Measurements from ENCODE around the gene ZNF593OS.

ZNF593OS gene

DNA sequence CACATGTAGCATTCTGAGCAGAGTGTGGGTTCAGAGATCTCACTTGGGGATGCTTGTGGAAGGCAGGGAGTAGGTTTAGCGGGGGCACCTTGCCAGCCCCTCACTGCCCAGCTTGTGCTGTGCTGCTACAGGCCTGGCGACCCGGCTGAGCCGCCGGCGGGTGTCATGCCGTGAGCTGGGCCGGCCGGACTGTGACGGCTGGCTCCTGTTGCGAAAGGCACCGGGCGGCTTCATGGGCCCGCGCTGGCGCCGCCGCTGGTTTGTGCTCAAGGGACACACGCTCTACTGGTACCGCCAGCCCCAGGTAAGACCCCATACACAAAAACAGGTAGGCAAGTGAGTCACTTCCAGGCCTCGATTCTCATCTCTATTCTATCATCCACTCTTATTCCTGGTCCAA lies 13.3 kb upstream of the ZNF593OS start:
- no peak for DNase-seq (ENCODE audit: low read depth in 3 of 3, low spot score in 1 of 3)

DNA sequence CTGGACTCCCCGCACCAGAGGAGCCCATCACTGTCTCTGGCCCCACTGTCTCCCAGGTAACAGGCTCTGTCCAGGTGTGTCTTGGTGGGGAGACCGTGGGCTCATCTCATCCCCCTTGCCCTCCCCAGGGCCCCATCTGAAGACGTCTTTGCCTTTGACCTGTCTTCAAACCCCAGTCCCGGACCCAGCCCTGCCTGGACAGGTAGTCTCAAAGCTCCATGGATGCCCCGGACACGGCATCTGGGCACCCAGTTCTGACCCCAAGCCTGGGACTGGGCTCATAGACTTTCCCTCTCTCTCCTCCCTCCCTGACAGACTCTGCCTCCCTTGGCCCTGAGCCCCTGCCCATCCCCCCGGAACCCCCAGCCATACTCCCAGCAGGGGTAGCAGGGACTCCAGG lies 12.5 kb upstream of the ZNF593OS start:
- DNase-seq (ENCODE audit: low read depth in 3 of 3, low spot score in 1 of 3): no peak

DNA sequence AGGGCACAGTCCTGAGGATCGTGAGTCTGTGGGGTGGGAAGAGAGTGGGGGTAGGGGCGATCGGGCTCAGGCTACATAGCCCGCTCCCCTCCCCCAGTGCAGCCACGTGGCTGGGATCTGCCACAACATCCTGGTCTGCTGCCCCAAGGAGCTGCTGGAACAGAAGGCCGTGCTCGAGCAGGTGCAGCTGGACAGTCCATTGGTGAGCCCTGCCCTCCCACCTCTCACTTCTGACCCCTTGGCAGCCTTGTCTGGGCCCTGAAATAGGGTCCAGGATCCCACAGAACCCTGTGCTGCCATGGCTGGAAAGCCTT lies 10.7 kb upstream of the ZNF593OS start:
- no peak for DNase-seq (ENCODE audit: low read depth in 3 of 3, low spot score in 1 of 3)

DNA sequence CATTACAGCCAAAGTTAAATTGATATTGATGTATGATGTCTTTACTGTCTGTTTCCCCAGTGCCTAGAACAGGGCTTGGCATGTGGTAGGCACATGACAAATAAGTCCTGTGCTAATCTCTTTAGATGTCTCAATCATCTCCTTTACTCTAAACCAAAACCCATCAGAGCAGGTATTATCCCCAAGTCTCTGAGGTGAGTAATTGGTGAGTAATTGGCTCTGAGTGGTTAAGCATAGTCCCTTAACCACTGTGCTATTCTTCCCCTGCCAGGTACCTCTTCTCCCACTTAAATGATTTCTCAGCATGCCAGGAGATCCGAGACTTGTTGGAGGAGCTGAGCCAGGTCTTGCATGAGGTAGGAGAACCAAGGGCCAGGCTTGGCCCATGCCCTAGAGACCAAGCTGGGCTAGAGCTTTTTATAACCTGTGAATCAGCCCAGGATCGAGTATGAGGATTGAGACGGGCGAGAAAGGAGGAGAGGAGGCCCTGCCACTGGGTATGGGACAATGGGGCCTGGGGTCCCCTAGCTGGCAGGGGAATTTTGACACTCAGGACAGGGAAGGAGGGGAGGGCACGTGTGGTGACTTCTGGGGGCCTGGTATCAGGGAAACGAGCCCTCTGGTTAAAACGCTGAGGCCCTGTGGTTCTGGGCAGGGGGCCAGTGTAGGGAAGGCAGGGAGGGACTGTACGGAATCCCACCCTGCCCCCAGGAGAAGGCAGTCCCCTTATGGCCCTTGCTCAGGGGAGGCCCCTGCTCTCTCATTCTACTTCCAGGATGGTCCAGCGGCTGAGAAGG lies 10.2 kb upstream of the ZNF593OS start:
- DNase-seq (ENCODE audit: low read depth in 3 of 3, low spot score in 1 of 3): no peak

DNA sequence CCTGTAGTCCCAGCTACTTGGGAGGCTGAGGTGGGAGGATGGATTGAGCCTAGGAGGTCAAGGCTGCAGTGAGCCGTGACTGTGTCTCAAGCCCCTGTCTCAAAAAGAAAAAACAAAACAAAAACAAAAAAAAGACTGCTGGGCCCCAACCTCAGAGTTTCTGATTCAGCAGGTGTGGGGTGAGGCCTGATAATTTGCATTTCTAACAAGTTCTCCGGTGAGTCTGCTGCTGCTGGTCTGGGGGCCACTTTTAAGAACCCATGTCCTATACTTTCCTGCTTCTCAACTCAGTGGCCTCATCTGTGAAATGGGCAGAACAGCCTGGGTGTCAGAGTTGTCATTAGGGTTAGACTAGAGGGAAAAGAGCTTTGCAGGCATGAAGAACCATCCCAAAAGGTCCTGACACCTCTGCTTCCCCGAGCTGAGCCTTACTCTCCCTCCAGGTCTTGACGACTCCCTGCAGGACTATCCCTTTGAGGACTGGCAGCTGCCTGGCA lies 8.4 kb upstream of the ZNF593OS start:
- no peak for DNase-seq (ENCODE audit: low read depth in 3 of 3, low spot score in 1 of 3)

DNA sequence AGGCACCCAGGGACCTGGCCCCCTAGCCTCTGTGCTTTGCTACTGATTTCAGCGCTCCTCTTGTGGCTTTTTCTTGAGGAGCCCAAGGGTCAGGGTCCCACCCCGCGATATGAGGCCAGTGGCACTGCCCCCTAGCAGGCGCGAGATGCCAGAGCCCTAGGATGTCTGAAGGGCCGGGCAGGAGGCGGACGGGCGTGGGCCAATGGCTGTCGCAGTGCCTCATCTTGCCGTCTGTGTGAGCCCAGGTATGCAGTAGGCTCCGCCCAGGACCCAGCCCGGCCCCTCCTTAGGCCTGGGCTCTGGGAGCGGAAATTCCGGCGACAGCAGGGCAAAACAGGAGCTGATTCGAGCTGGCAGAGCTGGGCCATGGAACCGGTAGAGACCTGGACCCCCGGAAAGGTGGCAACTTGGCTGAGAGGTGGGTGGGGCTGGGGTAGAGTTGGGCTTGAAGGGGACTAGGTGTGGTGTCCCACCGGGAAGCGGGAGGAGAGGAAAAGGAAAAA lies 5.6 kb upstream of the ZNF593OS start, which contains the start of gene CNKSR1:
TSS of gene CNKSR1 (plus strand) at position 310 of the 503 bp plus-strand sequence. CDS start at position 367, 57 bp downstream.
- no peak for DNase-seq (ENCODE audit: low read depth in 3 of 3, low spot score in 1 of 3)

DNA sequence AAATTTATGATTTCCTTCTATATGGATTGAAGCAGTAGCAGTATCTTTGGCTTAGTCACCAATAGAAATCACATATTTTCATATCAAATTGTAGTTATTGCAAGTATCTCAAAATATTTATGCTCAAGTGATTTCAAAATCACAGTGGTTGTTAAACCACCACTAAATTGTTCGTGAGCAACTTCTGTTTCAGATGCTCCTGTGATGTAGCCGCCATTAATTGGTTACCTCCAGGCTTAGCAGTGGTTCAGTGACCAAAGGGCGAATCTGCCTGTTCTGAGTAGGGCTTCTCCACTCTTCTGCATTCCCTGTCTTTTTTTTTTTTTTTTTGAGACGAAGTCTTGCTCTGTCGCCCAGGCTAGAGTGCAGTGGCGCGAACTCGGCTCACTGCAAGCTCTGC lies 3.7 kb upstream of the ZNF593OS start:
- no peak for DNase-seq (ENCODE audit: low read depth in 3 of 3, low spot score in 1 of 3)

DNA sequence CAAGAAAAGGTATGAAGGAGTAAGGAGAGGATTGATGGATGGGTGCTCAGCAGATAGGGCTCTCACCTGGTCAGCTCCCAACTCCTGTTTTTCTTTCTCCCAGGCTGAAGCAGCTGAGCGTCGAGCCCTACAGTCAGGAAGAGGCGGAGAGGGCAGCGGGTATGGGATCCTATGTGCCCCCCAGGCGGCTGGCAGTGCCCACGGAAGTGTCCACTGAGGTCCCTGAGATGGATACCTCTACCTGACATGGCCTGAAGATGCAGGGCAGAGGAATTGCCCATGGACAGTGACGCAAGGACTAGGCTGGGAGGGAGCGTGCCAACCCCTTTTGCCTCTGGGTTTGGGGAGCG lies 1.2 kb downstream of the ZNF593OS start:
- DNase-seq (ENCODE audit: low read depth in 3 of 3, low spot score in 1 of 3): no peak

DNA sequence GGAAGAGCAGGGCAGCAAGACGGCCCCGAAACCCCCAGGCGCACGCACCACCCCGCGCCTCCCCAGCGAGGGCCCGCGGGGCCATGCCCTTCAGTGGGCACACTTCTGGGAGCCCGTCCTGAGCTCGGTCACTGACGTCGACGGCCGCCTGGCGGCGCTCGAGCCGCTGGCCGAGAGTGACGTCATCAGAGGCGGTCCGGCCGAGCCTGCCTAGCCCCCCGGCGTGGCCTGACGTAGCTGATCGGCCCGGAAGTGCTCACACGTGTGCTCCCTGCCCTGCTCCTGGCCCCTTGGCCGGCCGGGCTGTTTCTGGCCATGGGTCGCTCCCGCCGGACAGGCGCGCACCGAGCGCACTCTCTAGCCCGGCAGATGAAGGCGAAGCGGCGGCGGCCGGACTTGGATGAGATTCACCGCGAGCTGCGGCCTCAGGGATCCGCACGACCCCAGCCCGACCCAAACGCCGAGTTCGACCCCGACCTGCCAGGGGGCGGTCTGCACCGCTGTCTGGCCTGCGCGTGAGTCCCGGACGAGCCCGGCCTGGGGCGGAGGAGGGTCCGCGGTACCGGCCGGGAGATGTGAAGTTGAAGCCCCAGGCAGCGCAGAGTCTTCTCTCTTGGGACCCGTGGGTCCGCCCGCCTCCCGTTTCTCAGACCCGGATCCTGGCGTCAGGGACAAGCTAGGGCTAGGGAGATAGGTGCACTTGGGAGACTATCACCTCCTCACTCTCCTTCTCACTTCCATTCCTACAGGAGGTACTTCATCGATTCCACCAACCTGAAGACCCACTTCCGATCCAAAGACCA lies 1.8 kb downstream of the ZNF593OS start, which contains the start of gene ZNF593:
TSS of gene ZNF593 (plus strand) at position 240 of the 803 bp plus-strand sequence. CDS start at position 316, 76 bp downstream.
- DNase-seq (ENCODE audit: low read depth in 3 of 3, low spot score in 1 of 3): peak; percentile 51 to 84 (median 70)

DNA sequence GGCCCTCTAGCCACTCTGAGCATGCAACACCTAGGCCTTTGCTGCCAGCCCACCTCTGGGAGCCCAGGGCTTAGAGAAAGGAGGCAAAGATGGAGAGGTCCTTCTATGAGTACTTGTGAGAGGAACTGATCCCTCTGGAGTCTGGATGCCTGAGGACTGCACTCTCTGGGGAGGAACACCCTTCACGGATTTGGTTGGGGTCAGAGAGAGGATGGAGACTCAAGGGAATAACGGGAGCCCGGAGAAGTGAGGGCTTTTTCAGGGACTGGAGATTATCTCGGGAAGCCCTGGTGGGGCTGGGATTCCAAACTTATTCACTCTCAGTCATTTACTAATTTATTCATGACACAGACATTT lies 2.5 kb downstream of the ZNF593OS start:
- DNase-seq (ENCODE audit: low read depth in 3 of 3, low spot score in 1 of 3): no peak

DNA sequence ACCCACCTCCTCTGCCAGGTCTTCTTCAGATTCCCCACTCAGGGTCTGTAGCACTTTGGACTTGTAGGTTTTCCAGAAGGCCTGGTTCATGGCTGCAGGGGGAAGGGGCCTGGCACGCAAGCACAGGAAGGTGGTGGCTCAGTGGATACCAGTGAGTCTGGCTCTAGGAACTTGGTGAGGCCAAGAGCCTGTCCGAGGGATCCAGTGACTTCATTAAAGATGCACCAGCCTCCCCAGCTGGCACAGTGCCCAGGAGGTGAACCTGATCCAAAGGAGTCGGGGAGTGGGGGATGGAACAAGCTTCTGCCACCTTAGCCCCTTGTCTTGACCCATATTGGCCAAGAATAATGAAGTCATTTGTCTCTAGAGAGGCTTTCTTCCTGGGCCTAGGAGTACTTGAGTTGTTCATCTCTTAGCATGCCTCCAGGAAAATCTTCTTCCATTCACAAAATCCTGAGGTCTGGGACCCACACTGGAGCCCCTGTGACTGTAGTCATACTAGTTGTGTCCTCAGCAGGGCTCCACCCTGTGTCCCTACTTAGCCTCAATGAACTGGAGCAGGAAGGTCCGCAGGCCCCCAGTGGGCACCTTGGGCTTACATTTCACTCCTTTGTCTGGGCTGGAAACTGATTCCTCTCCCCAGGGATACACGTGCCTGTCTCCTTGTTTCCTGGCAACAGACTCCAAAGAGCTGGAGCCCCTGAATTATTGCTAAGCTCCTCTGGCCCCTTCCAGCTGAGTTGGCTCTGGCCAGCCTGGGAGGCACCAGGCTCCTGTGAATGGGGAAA lies 3.0 kb downstream of the ZNF593OS start, which contains the start of gene C1orf232:
TSS of gene C1orf232 (minus strand) at position 554 of the 788 bp plus-strand sequence. CDS start at position 90, 464 bp downstream.
- no peak for DNase-seq (ENCODE audit: low read depth in 3 of 3, low spot score in 1 of 3)

DNA sequence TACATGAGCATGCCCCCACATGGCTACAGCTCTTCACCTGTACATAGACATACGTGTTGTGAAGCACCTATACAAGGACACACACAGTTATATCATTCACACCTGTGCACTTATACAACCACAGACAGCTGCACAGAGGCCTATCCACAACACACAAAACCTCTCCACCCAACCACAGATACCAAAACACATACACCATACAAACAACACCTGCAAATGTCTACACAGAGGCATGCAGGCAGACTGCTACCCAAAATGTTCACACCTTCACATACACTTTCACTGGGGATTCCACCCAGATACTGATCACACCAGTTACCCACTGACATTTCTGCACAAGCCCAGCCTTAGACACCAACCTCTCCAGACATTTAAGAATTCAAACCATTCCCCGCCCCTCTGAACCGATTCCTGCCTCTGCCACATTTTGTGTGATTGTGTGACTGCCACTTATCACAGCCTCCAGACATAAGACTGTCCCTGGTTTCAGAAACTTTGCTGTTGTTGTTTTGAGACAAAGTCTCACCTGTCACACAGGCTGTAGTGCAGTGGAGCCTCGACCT lies 4.8 kb downstream of the ZNF593OS start:
- no peak for DNase-seq (ENCODE audit: low read depth in 3 of 3, low spot score in 1 of 3)

DNA sequence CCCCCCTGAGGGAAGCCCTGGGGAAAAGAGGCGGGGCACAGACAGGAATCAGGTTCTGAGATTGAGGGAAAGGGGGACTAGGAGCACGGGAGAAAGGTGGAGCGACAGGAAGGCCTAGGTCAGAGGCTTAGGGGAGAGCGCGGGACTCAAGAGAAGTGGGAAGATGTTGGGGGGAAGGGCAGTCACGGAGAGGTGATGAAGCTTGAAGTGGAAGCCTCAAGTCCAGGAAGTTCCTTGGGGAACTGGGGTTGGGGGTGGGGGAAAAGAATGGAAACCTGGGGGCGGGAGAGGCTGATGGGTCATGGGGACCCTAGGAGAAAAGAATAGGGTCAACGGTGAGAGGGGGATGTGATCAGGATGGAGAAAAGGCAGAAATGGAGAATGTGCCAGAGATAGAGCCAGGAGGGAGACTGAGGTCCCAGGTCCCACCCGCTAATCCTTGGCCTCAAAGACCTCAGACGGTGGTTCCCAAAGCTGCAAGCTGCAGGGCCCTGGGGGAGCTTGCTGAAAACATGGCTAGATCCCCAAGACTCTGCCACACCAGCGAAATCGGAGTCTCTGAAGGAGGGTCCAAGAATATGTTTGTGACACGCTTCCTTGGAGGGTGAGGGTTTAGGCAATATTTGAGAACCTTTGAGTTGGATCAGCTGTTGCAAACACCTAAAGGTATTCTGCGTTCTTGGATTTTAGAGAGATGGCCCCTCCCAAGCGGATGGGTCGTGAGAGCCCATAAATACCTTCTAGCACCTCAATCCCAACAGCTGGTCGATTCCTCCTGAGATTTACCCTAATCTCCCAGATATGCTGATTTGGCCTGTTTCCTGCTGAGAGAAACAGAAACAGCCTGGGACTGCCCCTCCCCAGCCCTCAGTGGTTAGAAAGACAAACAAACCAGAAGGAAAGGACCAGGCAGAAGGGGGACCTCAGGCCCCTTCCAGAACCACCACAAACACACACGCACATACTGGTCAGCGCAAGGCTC lies 6.5 kb downstream of the ZNF593OS start:
- no peak for DNase-seq (ENCODE audit: low read depth in 3 of 3, low spot score in 1 of 3)

DNA sequence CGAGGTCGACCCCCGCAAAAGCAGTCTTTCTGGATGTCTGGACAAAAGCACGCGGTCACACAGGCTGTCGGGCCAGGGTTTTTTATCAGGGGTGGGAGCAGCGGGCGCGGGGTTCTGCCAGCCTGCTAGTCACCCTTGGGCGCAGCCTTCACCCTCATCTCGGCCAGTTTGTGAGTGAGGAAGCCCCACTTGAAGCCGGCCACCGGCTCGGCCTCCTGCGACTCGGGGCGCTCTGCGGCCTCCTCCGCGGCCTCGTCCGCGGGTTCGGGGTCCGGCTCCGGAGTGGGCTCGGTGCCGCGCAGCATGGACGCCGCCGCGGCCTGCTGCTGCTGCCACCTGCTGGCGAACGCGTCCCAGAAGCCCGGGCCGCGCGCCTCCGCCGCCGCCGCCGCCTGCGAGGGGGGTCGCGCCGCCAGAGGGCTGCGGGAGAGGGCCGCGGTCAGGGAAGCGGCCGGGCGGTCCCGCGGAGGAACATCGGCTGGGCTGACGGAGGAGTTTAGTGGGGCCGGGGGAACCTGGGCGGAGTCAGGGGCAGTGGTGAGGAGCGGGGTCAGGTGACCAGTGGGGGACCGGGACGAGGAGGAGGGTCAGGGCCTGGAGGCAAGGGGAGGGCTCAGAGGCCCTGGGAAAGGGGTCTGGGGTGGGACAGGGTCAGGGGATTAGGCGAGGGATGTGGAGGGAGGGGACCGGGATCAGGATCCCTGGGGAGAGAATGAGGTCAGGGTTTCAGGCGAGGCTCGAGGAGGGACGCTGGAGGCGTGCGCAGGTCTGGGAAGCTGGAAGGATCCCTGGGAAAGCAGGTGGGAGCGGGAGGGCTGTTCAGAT lies 7.4 kb downstream of the ZNF593OS start:
- peak in 2 of 3 donors; percentile 31 to 49 for DNase-seq (ENCODE audit: low read depth in 3 of 3, low spot score in 1 of 3)

DNA sequence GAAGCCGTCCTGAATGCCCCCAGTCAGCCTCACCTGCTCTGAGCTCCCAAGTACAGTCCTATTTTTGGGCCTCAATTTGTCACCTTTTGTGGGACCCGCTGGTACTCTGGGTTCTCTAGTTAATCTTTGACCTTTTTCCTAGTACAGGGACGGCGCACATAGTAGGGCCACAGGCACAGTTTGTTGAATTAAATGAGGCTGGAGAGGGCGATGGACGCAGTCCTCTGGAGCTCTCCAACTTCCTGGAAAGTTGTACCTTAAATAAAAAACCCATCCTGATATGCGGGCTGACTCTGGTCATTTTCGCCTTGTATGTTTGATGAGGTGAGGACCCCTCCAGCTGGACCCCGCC lies 8.0 kb downstream of the ZNF593OS start:
- DNase-seq (ENCODE audit: low read depth in 3 of 3, low spot score in 1 of 3): no peak

DNA sequence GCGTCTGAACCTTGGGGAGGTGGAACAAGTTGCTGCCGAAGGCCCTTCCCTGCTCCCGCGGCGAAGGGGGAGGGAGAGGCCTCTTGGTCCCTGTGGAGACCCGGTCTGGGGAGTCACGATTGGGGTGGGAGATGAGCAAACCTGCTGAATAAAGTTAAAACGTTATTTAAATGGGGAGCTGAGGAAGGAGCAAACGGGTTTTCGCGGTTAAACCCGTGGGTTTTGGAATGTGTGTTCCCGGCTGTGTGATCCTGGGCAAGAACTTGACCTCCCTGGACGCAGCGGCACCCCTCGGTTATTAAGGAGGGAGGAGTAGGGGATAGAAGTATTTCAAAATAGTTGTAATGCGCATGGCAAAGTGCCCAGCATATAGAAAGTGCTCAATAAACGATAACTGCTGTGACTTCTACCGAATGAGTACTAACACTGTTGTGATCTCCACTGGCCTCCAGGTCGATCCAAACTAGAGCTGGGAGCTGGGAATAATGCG lies 9.4 kb downstream of the ZNF593OS start:
- no peak for DNase-seq (ENCODE audit: low read depth in 3 of 3, low spot score in 1 of 3)

DNA sequence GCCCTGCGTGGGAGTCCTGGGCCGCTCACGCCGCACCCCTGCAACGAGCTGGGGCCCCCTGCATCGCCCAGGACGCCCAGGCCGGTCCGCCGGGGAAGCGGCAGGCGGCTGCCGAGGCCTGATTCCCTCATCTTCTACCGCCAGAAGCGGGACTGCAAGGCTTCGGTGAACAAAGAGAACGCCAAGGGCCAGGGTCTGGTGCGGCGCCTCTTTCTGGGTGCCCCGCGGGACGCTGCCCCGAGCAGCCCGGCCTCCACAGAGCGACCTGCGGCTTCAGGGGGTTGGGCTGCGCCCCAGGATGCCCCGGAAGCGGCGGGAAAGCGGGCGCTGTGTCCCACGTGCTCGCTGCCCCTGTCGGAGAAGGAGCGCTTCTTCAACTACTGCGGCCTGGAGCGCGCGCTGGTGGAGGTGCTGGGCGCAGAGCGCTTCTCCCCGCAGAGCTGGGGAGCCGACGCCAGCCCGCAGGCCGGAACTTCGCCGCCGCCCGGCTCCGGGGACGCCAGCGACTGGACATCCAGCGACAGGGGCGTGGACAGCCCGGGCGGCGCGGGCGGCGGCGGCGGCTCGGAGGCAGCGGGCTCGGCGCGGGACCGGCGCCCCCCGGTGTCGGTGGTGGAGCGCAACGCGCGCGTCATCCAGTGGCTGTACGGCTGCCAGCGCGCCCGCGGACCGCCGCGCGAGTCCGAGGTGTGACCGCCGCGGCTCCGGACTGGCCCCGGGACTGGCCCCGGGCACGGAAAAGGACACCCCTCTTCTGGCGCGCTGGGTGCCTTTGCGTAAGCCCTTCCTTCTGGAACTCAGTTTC lies 10.0 kb downstream of the ZNF593OS start:
- no peak for DNase-seq (ENCODE audit: low read depth in 3 of 3, low spot score in 1 of 3)

Data from stimulated activated CD4-positive, alpha-beta T cell treated with anti-CD3 and anti-CD28 coated beads, TNF-alpha, amount 100 ng/mL, for 1 hour (primary cell).